Ishikawa (cell line): Measurements from ENCODE around the gene GNPTG.

Experiments
- CEBPB ChIP-seq: IDR thresholded peaks from 2 replicates; pipeline ENCODE4 v1.6.1; 2012
- CREB1 ChIP-seq: IDR thresholded peaks from 2 replicates; pipeline ENCODE4 v1.6.1; 2012; ENCODE audit warnings: low read depth
- EGR1 ChIP-seq: IDR thresholded peaks from 2 replicates; pipeline ENCODE4 v1.6.1; 2012
- EP300 ChIP-seq: IDR thresholded peaks from 2 replicates; pipeline ENCODE4 v1.6.1; 2012; ENCODE audit warnings: borderline replicate concordance
- FOXM1 ChIP-seq: IDR thresholded peaks from 2 replicates; pipeline ENCODE4 v1.6.1; 2012; ENCODE audit warnings: low read depth, borderline replicate concordance
- NFIC ChIP-seq: IDR thresholded peaks from 2 replicates; pipeline ENCODE4 v1.6.1; 2012
- RAD21 ChIP-seq: IDR thresholded peaks from 2 replicates; pipeline ENCODE4 v1.6.1; 2012; ENCODE audit warnings: low read depth
- TAF1 ChIP-seq: IDR thresholded peaks from 2 replicates; pipeline ENCODE4 v1.6.1; 2012; ENCODE audit warnings: low read depth, mild to moderate bottlenecking
- TCF12 ChIP-seq: IDR thresholded peaks from 2 replicates; pipeline ENCODE4 v1.6.1; 2012; ENCODE audit warnings: low read depth
- TEAD4 ChIP-seq: IDR thresholded peaks from 2 replicates; pipeline ENCODE4 v1.6.1; 2012
- YY1 ChIP-seq: IDR thresholded peaks from 2 replicates; pipeline ENCODE4 v1.6.1; 2012; ENCODE audit warnings: low read depth
- ZBTB7A ChIP-seq: IDR thresholded peaks from 2 replicates; pipeline ENCODE4 v1.6.1; 2012; ENCODE audit warnings: low read depth
- TF ChIP-seq, protein P1 (sequence below): IDR thresholded peaks from 2 replicates; pipeline ENCODE4 v1.6.1; 2012
- TF ChIP-seq, protein P2 (sequence below): IDR thresholded peaks from 2 replicates; pipeline ENCODE4 v1.6.1; 2012; ENCODE audit warnings: low read depth, mild to moderate bottlenecking
- TF ChIP-seq, protein P3 (sequence below): IDR thresholded peaks from 2 replicates; pipeline ENCODE4 v1.6.1; 2012

GNPTG gene

DNA sequence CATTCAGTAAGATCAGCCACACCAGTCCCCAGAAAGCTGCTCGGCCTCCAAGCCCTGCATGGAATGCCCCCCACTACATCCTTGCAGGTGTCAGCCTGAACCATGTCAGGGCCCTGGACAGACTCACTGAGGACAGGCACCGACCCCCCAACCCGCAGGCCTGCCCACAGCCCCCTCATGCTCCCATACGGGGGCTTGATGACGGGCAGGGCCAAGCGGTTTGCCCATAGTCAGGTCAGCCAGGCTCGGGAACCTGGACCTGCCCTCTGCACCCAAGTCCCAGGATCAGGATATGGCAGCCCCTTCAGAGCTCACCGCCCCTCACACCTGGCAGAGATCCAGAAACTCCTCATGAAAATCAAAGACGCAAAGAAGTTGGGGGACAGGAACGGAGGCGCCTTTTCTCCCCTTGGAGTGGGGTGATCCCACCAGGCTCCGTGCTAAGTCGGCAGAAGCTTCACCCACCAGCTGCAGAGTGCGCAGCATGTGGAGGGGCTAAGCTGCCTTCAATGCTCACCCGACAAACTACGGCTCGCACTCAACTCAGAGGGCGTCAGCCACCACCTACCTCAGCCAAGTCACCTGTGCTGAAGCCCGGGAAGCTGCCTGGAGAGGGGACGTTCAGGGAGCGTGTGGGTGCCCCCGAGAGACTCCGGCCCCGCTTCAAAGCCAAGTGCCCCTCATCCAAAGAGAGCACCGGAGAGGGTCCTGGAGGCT is 26.5 kb downstream of the GNPTG start:
- TF ChIP-seq RAD21 (no peak), NFIC (peak; percentile 25; the same call in 1 of the 2 replicates)

GRCh38 chr16:1378804-1379303 is 27.1 kb downstream of the GNPTG start:
- 0 out of 2 replicates have a peak, but pooled peaks have one; percentile 41 for TF ChIP-seq TCF12
- TF ChIP-seq, protein P1, sequence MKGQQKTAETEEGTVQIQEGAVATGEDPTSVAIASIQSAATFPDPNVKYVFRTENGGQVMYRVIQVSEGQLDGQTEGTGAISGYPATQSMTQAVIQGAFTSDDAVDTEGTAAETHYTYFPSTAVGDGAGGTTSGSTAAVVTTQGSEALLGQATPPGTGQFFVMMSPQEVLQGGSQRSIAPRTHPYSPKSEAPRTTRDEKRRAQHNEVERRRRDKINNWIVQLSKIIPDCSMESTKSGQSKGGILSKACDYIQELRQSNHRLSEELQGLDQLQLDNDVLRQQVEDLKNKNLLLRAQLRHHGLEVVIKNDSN = no peak
- TF ChIP-seq EGR1 = no peak
- no peak for TF ChIP-seq EP300
- TF ChIP-seq CEBPB = no peak
- TF ChIP-seq TAF1 = no peak

GRCh38 chr16:1379304-1380076 is 27.8 kb downstream of the GNPTG start:
- TF ChIP-seq NFIC = peak; percentile 15; the same call in 1 of the 2 replicates
- no peak for TF ChIP-seq CREB1
- no peak for TF ChIP-seq EP300
- TF ChIP-seq TAF1 = peak; percentile 48; the same call in 1 of the 2 replicates
- TF ChIP-seq RAD21 = no peak
- no peak; the same call in 1 of the 2 replicates for TF ChIP-seq YY1
- TF ChIP-seq, protein P2, sequence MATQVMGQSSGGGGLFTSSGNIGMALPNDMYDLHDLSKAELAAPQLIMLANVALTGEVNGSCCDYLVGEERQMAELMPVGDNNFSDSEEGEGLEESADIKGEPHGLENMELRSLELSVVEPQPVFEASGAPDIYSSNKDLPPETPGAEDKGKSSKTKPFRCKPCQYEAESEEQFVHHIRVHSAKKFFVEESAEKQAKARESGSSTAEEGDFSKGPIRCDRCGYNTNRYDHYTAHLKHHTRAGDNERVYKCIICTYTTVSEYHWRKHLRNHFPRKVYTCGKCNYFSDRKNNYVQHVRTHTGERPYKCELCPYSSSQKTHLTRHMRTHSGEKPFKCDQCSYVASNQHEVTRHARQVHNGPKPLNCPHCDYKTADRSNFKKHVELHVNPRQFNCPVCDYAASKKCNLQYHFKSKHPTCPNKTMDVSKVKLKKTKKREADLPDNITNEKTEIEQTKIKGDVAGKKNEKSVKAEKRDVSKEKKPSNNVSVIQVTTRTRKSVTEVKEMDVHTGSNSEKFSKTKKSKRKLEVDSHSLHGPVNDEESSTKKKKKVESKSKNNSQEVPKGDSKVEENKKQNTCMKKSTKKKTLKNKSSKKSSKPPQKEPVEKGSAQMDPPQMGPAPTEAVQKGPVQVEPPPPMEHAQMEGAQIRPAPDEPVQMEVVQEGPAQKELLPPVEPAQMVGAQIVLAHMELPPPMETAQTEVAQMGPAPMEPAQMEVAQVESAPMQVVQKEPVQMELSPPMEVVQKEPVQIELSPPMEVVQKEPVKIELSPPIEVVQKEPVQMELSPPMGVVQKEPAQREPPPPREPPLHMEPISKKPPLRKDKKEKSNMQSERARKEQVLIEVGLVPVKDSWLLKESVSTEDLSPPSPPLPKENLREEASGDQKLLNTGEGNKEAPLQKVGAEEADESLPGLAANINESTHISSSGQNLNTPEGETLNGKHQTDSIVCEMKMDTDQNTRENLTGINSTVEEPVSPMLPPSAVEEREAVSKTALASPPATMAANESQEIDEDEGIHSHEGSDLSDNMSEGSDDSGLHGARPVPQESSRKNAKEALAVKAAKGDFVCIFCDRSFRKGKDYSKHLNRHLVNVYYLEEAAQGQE = no peak
- TF ChIP-seq, protein P3, sequence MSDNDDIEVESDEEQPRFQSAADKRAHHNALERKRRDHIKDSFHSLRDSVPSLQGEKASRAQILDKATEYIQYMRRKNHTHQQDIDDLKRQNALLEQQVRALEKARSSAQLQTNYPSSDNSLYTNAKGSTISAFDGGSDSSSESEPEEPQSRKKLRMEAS = peak; percentile 68; the same call in 1 of the 2 replicates
- TF ChIP-seq, protein P1 = no peak
- TF ChIP-seq TEAD4 = no peak
- peak; percentile 70; the same call in 1 of the 2 replicates for TF ChIP-seq ZBTB7A
- 0 out of 2 replicates have a peak, but pooled peaks have one; percentile 7 for TF ChIP-seq TCF12

DNA sequence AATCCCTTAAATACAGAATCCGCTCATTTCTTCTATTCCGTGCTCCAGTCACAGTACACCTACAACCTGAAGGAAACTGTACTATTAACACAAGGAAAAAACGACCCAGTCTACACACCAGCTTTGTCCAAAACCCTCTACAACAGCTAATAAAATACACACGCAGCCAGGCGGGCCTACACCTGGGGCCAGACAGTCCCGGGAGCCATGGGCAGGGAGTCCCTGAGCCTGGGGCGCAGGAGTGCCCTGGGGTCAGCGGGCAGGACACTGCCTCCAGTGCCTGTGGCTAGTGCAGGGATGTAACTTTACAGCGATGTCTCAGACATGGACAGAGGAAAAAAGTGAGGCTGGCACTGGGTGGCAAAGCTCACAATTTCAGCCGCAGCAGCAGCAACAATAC is 28.5 kb downstream of the GNPTG start:
- no peak for TF ChIP-seq CREB1
- no peak for TF ChIP-seq RAD21
- TF ChIP-seq TCF12 = no peak
- TF ChIP-seq TAF1 = no peak
- no peak for TF ChIP-seq FOXM1
- no peak for TF ChIP-seq YY1
- no peak for TF ChIP-seq EP300
- no peak for TF ChIP-seq ZBTB7A
- TF ChIP-seq, protein P2 = no peak
- TF ChIP-seq TEAD4 = no peak
- TF ChIP-seq, protein P3 = no peak
- TF ChIP-seq NFIC = no peak
- no peak for TF ChIP-seq EGR1
- TF ChIP-seq, protein P1 = no peak
- TF ChIP-seq CEBPB = no peak

- no peak for TF ChIP-seq CREB1
- no peak for TF ChIP-seq FOXM1
- TF ChIP-seq TAF1 = no peak
- TF ChIP-seq, protein P3 = no peak
- TF ChIP-seq, protein P1 = no peak
- TF ChIP-seq TEAD4 = no peak
- TF ChIP-seq EGR1 = no peak
- TF ChIP-seq RAD21 = no peak
- TF ChIP-seq NFIC = no peak
Observed at GRCh38 chr16:1381612-1382406, 30.1 kb downstream of the GNPTG start.
